Measurements from ENCODE around the gene PIGC.

Gene PIGC

DNA sequence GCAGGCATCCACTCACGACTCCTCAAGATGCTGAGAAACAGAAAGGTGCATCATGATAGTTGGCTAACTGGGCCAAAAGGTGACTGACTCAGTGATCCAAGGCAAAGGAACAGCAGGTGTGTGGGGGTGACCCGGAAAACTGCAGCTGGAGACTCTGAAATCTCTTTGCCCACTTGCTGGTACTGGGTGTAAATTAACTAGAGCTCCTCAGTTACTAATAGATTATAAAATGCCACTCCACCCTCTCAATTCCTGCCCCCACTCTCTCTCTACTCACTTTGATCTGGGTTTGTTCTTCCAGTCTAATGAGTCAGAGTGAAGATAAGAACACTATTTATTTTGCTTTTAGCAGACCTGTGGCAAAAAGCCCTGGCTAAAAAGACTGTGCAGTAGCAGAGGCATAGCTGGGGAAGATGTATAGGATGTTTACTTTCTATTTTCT, 7.2 kb upstream of the PIGC start:
- TF ChIP-seq, protein P1, sequence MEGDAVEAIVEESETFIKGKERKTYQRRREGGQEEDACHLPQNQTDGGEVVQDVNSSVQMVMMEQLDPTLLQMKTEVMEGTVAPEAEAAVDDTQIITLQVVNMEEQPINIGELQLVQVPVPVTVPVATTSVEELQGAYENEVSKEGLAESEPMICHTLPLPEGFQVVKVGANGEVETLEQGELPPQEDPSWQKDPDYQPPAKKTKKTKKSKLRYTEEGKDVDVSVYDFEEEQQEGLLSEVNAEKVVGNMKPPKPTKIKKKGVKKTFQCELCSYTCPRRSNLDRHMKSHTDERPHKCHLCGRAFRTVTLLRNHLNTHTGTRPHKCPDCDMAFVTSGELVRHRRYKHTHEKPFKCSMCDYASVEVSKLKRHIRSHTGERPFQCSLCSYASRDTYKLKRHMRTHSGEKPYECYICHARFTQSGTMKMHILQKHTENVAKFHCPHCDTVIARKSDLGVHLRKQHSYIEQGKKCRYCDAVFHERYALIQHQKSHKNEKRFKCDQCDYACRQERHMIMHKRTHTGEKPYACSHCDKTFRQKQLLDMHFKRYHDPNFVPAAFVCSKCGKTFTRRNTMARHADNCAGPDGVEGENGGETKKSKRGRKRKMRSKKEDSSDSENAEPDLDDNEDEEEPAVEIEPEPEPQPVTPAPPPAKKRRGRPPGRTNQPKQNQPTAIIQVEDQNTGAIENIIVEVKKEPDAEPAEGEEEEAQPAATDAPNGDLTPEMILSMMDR (IDR thresholded peaks at IDR 0.05; ENCODE audit: insufficient read depth, low read depth, low read length, missing control alignments), result no peak
- DNase-seq (ENCODE audit: low read depth), result peak; percentile 22
- no peak overlapping the region for H3K4me3 ChIP-seq (ENCODE audit: low read depth, low read length)

DNA sequence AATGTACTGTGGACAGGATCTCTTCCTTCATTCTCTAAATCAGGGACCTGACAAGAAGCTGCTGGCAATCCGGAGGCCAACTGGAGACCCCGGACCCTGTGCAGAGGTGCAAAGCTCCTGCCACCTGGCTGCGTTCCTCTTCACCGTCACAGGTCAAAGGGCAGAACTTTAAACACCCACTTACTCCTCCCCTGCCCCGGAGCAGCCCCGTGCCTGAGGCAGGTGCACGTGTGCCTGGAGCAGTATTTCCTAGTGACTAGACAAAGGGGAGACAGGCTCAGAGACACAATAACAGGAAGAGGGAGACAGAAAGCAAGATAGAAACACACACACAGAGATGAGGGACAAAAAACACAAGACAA, 6.6 kb upstream of the PIGC start:
- no peak overlapping the region for H3K4me3 ChIP-seq (ENCODE audit: low read depth, low read length)
- TF ChIP-seq, protein P1 (IDR thresholded peaks at IDR 0.05; ENCODE audit: insufficient read depth, low read depth, low read length, missing control alignments), result no peak
- no peak for DNase-seq (ENCODE audit: low read depth)

DNA sequence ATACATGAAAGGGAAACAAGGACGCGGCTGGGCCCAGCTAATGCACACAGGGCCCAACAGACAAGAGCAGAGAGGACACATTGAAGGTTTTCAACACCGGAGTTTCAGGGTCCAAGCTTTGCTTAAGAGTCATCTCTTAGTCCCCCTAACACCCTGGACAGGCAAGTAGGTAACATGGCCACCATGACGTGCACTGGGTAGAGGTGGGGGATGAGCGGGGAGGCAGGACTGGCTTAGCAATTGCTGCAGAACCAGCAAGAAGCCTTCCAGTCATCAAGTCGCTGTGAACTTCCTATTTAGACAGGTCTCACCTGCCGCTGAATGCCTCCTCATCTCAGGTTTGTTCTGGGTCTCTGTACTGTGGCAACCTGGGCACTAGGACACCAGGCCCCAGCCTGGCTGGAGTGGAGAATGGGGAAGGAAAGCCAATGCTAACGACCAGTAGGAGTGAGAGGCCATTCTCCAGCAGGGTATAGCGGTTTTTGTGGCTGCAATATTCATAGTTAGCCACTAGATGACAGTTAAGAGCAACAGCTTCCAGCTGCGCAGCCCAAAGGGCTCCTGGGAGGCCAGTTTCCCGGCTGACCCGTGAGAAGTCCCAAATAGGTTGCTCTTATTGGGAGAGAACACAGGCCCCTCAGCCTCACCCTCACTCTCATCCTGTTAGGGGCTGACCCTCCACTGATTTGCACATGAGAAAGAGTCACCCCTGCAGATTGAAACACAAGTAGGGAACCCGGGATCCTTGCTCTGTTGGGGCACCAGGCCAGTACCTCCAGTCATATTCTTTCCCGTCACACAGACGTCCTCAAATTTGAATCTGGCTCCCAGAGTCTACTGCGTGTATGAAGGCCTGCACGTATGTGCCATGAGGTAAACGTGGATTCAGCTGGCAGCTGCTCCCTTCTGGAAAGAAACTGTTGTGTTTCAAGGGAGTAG, 6.0 kb upstream of the PIGC start:
- TF ChIP-seq, protein P1 (IDR thresholded peaks at IDR 0.05; ENCODE audit: insufficient read depth, low read depth, low read length, missing control alignments), result peak; percentile 86
- no peak overlapping the region for H3K4me3 ChIP-seq (ENCODE audit: low read depth, low read length)
- DNase-seq (ENCODE audit: low read depth), result peak; percentile 71

DNA sequence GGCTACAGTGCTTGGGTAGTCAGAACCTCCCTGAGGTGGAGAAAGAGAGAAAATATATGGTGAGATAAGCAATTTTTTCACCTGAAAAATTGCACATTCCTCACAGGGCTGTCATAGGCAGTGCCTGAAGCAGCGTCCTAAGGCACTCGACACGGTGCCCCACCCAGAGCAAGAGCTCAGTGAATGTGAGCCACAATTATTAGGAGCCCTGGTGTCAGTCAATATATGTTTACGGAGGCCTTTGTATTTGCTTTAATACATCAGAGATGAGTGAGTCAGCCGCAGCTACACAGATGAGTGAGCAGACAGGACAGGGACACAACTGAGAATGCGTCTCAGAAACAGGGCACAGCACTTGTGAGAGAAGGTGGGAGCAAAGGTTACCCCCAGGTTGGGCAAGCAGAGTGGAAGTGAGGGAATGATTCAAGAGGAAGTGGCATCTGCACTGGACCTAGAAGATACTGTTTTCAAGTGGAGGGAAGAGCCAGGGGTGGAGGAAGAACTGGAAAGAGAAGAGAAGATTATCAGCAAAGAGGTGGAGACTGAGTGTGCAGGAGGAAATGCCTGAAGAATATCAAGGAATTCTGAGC, 5.2 kb upstream of the PIGC start:
- DNase-seq (ENCODE audit: low read depth), result peak; percentile 28
- TF ChIP-seq, protein P1 (IDR thresholded peaks at IDR 0.05; ENCODE audit: insufficient read depth, low read depth, low read length, missing control alignments), result no peak
- H3K4me3 ChIP-seq (ENCODE audit: low read depth, low read length), result no peak overlapping the region

DNA sequence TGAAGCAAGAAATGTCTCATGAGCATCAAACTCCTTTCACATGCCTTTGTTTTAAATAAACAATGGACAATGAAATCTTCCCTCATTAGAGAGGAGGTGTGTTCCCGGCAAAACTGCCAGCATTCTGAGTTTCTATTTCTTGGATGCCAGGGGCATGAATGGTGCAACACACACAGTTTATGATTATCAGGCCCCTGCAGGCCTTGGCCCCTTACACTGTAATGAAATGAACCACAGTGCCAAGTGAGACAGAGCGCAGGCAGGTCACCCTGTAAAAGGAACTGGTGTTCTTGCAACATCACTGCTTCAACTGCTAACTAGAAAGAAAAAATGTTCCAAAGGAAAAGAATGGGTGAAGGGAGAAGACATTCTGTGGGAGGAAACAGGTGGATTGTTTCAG, 3.8 kb upstream of the PIGC start:
- TF ChIP-seq, protein P1 (IDR thresholded peaks at IDR 0.05; ENCODE audit: insufficient read depth, low read depth, low read length, missing control alignments), result no peak
- no peak for DNase-seq (ENCODE audit: low read depth)
- no peak overlapping the region for H3K4me3 ChIP-seq (ENCODE audit: low read depth, low read length)

DNA sequence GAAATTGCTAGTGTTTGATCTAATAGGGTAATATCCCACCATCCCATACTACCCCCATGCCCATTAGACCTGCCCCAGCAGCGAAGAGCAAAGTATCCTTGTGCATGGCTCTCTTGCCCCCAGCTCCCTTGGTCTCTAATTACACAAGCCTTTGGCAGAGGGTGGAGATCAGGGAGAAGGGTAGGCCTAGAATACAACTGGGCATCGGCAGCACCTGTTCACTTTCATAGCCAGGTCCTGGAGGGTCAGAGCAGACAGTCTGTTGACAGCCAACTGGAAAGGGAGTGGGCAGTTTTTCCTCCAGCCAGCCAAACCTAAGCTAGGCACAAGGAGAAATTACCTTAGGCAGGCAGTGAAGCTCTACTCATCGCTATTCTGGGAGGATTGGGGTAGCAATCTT, 2.7 kb upstream of the PIGC start:
- TF ChIP-seq, protein P1 (IDR thresholded peaks at IDR 0.05; ENCODE audit: insufficient read depth, low read depth, low read length, missing control alignments), result no peak
- DNase-seq (ENCODE audit: low read depth), result no peak

More for the DNA sequence above, 2.7 kb upstream of the PIGC start:
- H3K4me3 ChIP-seq (ENCODE audit: low read depth, low read length), result no peak overlapping the region

Data from GM12865 (cell line).